Measurements from ENCODE around the gene SPON2. TPM values are rescaled to one million over a fixed set of nuclear protein-coding genes. Genes with fewer than 3 reads are reported as not detected.

SPON2 gene
- total RNA-seq, 3 donors from 2014 or later (not counting 1 experiment from before 2014, with no cell fraction given), result 1,124 to 1,574 (median 1,339) TPM

GRCh38 chr4:1167244-1167949 is 5.0 kb downstream of the SPON2 start:
- H3K36me3 ChIP-seq (ENCODE audit: control insufficient read depth, insufficient read depth, low read length), result peaks cover 27% of the 10 kb centered on the region
- peaks cover 64% of the 10 kb centered on the region for H3K4me1 ChIP-seq (ENCODE audit: control insufficient read depth, insufficient read depth, low read length)
- TF ChIP-seq CTCF (IDR thresholded peaks at IDR 0.05), result peak; percentile 99
- WGBS (ENCODE audit: insufficient coverage), result 1% methylated on average over 51 of the region's 51 CpGs
- Mint-ChIP-seq H3K36me3 (no peaks in the 10 kb centered on the region), H3K27ac (peak overlapping the region; percentile 88 to 96), H3K27me3 (ENCODE audit: low read depth in 2 of 2) (no peaks in the 10 kb centered on the region), H3K9me3 (no peaks in the 10 kb centered on the region), H3K4me1 (peaks cover 49% of the 10 kb centered on the region in 2 donors), H3K4me3 (peak overlapping the region; percentile 94)
- ATAC-seq (peak; percentile 79 to 92 (median 82)), DNase-seq (peak; percentile 89 to 97)
- H3K4me3 ChIP-seq (ENCODE audit: low read length), result peak overlapping the region; percentile 81
- intact Hi-C loops (cut with micrococcal nuclease), result loop anchor here (1.0 to 5.0 kb wide), 7 partner anchors 17 to 179 kb away; partner anchors contain the start of gene UVSSA
- no peaks in the 10 kb centered on the region for H3K27me3 ChIP-seq (ENCODE audit: control insufficient read depth, insufficient read depth, low read length)
- peak overlapping the region; percentile 89 for H3K27ac ChIP-seq (ENCODE audit: low read length)
- H3K9me3 ChIP-seq (ENCODE audit: control insufficient read depth, insufficient read depth, low read length), result no peaks in the 10 kb centered on the region

GRCh38 chr4:1166509-1167243 is 5.7 kb downstream of the SPON2 start:
- WGBS (ENCODE audit: insufficient coverage), result 49% methylated on average over 24 of the region's 24 CpGs
- Mint-ChIP-seq H3K27me3 (ENCODE audit: low read depth in 2 of 2) (no peaks in the 10 kb centered on the region), H3K4me1 (peaks cover 48 to 49% of the 10 kb centered on the region in 2 donors), H3K27ac (peak overlapping the region; percentile 88 to 96), H3K4me3 (peak overlapping the region; percentile 94), H3K36me3 (no peaks in the 10 kb centered on the region), H3K9me3 (no peaks in the 10 kb centered on the region)
- intact Hi-C loops (cut with micrococcal nuclease), result loop anchor here (1.0 to 5.0 kb wide), 7 partner anchors 18 to 180 kb away; partner anchors contain the start of gene UVSSA
- peaks cover 56% of the 10 kb centered on the region for H3K4me1 ChIP-seq (ENCODE audit: control insufficient read depth, insufficient read depth, low read length)
- no peak for TF ChIP-seq CTCF (IDR thresholded peaks at IDR 0.05)
- H3K9me3 ChIP-seq (ENCODE audit: control insufficient read depth, insufficient read depth, low read length), result no peaks in the 10 kb centered on the region
- peaks cover 27% of the 10 kb centered on the region for H3K36me3 ChIP-seq (ENCODE audit: control insufficient read depth, insufficient read depth, low read length)
- peak in 2 of 3 donors; percentile 18 to 20 for ATAC-seq
- DNase-seq, result peak; percentile 22 to 38
- H3K4me3 ChIP-seq (ENCODE audit: low read length), result peak overlapping the region; percentile 81
- peak overlapping the region; percentile 89 for H3K27ac ChIP-seq (ENCODE audit: low read length)
- H3K27me3 ChIP-seq (ENCODE audit: control insufficient read depth, insufficient read depth, low read length), result no peaks in the 10 kb centered on the region

- peaks cover 36 to 40% of the 10 kb centered on the region in 2 donors for H3K4me1 Mint-ChIP-seq
- peak overlapping the region; percentile 17 to 24 for H3K27ac Mint-ChIP-seq
- no peaks in the 10 kb centered on the region for H3K9me3 ChIP-seq (ENCODE audit: control insufficient read depth, insufficient read depth, low read length)
- no peak overlapping the region for H3K4me3 Mint-ChIP-seq
- H3K36me3 ChIP-seq (ENCODE audit: control insufficient read depth, insufficient read depth, low read length), result peaks cover 21% of the 10 kb centered on the region
- H3K9me3 Mint-ChIP-seq, result no peaks in the 10 kb centered on the region
- no peak for TF ChIP-seq CTCF (IDR thresholded peaks at IDR 0.05)
- intact Hi-C loops (cut with micrococcal nuclease), result loop anchor here (5.0 kb wide), 2 partner anchors 33 to 52 kb away; no protein-coding TSS in a partner anchor
- H3K27me3 ChIP-seq (ENCODE audit: control insufficient read depth, insufficient read depth, low read length), result no peaks in the 10 kb centered on the region
- DNase-seq (no peak), ATAC-seq (no peak)
- peaks cover 41% of the 10 kb centered on the region for H3K4me1 ChIP-seq (ENCODE audit: control insufficient read depth, insufficient read depth, low read length)
- H3K27me3 Mint-ChIP-seq (ENCODE audit: low read depth in 2 of 2), result no peaks in the 10 kb centered on the region
- no peak overlapping the region for H3K4me3 ChIP-seq (ENCODE audit: low read length)
- no peak overlapping the region for H3K27ac ChIP-seq (ENCODE audit: low read length)
- WGBS (ENCODE audit: insufficient coverage), result 92% methylated on average over 13 of the region's 13 CpGs
- H3K36me3 Mint-ChIP-seq, result no peaks in the 10 kb centered on the region
These were observed 7.3 kb downstream of the SPON2 start for GRCh38 chr4:1164956-1165545.

Data from natural killer cell (primary cell).